OCI-LY3 (cell line): ENCODE results near the gene KIF6.
"Not testable (repeated sequence)": the region's sequence is repeated elsewhere in the genome, so short reads cannot be mapped to it uniquely, and the experiment has no call there.

Source experiments
- H2AFZ ChIP-seq: fragments of 200-600, 300-600 bp; shearing (Covaris generic); 2 replicates; pipeline ENCODE4 v1.6.0; 2014; ENCODE audit warnings: antibody characterized with exemption, low read depth, low read length
- H3K27ac ChIP-seq: fragments of 200-600, 300-600 bp; sonication (generic); 2 replicates; pipeline ENCODE4 v1.5.1; 2014; ENCODE audit warnings: mild to moderate bottlenecking, low read length, moderate library complexity, mixed read lengths
- H3K27me3 ChIP-seq: fragments of 200-600, 300-600 bp; sonication (generic); 2 replicates; pipeline ENCODE4 v1.6.1; 2014; ENCODE audit warnings: low read depth, low read length, mixed read lengths
- H3K36me3 ChIP-seq: fragments of 200-600, 300-600 bp; sonication (generic); replicated peaks from 2 replicates; pipeline ENCODE3; 2014; ENCODE audit warnings: low read depth, low read length, mixed read lengths
- H3K4me1 ChIP-seq: fragments of 300-600, 200-600 bp; sonication (generic); 2 replicates; pipeline ENCODE4 v1.6.1; 2014; ENCODE audit warnings: low read length, mixed read lengths
- H3K4me2 ChIP-seq: fragments of 200-600, 300-600 bp; sonication (generic); 2 replicates; pipeline ENCODE4 v1.6.1; 2014; ENCODE audit warnings: low read length, mixed read lengths
- H3K4me3 ChIP-seq: fragments of 300-600, 200-600 bp; sonication (generic); 2 replicates; pipeline ENCODE4 v1.5.1; 2014; ENCODE audit warnings: antibody characterized with exemption, mild to moderate bottlenecking, low read length, moderate library complexity
- H3K79me2 ChIP-seq: fragments of 300-600, 200-600 bp; shearing (Covaris generic); 2 replicates; pipeline ENCODE4 v1.6.1; 2014; ENCODE audit warnings: mild to moderate bottlenecking, low read length, mixed read lengths
- H3K9ac ChIP-seq: fragments of 300-600, 200-600 bp; shearing (Covaris generic); 2 replicates; pipeline ENCODE4 v1.6.0; 2014; ENCODE audit warnings: mild to moderate bottlenecking, low read length, moderate library complexity
- H3K9me3 ChIP-seq: fragments of 200-600, 300-600 bp; shearing (Covaris generic); 2 replicates; pipeline ENCODE4 v1.6.1; 2014; ENCODE audit warnings: low read length, mixed read lengths; ENCODE audit not compliant: insufficient read depth
- H4K20me1 ChIP-seq: fragments of 200-600, 300-600 bp; sonication (generic); 2 replicates; pipeline ENCODE4 v1.6.1; 2016; ENCODE audit warnings: low read length, mixed read lengths; ENCODE audit not compliant: insufficient read depth
- CTCF ChIP-seq: fragments of 200-600, 300-600 bp; sonication (generic); IDR thresholded peaks from 2 replicates; pipeline ENCODE4 v1.5.1; 2014; ENCODE audit warnings: antibody characterized with exemption, low read length, low read depth
- EZH2phosphoT487 ChIP-seq: fragments of 200-600 bp; shearing (Covaris generic); IDR thresholded peaks from 2 replicates; pipeline ENCODE4 v1.6.1; 2018; ENCODE audit warnings: antibody characterized with exemption, mixed run types, low read depth

Gene KIF6

GRCh38 chr6:39292637-39293036, 432.6 kb downstream of the KIF6 start:
- H3K27ac ChIP-seq = no peak overlapping the region
- no peaks in the 10 kb centered on the region for H4K20me1 ChIP-seq
- H2AFZ ChIP-seq = no peak overlapping the region
- no peaks in the 10 kb centered on the region for H3K79me2 ChIP-seq
- H3K36me3 ChIP-seq = no peaks in the 10 kb centered on the region
- H3K4me3 ChIP-seq = no peak overlapping the region
- no peaks in the 10 kb centered on the region for H3K9me3 ChIP-seq
- TF ChIP-seq CTCF (no peak), EZH2phosphoT487 (no peak)
- peaks cover 7% of the 10 kb centered on the region for H3K4me1 ChIP-seq
- H3K27me3 ChIP-seq = peaks cover 21% of the 10 kb centered on the region; the same call in 1 of the 2 replicates
- H3K4me2 ChIP-seq = no peak overlapping the region
- no peak overlapping the region for H3K9ac ChIP-seq

- Histone ChIP-seq H3K4me1 (peaks cover 16% of the 10 kb centered on the region), H3K27ac (no peak overlapping the region), H3K79me2 (no peaks in the 10 kb centered on the region), H3K36me3 (no peaks in the 10 kb centered on the region), H3K9ac (no peak overlapping the region), H3K27me3 (peaks cover 21% of the 10 kb centered on the region; the same call in 1 of the 2 replicates), H3K4me2 (no peak overlapping the region), H3K4me3 (no peak overlapping the region), H4K20me1 (no peaks in the 10 kb centered on the region), H3K9me3 (no peaks in the 10 kb centered on the region), H2AFZ (no peak overlapping the region)
- TF ChIP-seq CTCF = no peak
- TF ChIP-seq EZH2phosphoT487 = no peak
Measured at GRCh38 chr6:39289490-39289889, 435.7 kb downstream of the KIF6 start.

- H3K27me3 ChIP-seq = peaks cover 16% of the 10 kb centered on the region; the same call in 1 of the 2 replicates
- H3K9me3 ChIP-seq = no peaks in the 10 kb centered on the region
- TF ChIP-seq EZH2phosphoT487 = no peak
- TF ChIP-seq CTCF = no peak
- no peaks in the 10 kb centered on the region for H4K20me1 ChIP-seq
- H3K4me1 ChIP-seq = peaks cover 21% of the 10 kb centered on the region
- H3K27ac ChIP-seq = no peak overlapping the region
- H3K9ac ChIP-seq = no peak overlapping the region
- H2AFZ ChIP-seq = no peak overlapping the region
- no peak overlapping the region for H3K4me2 ChIP-seq
- no peaks in the 10 kb centered on the region for H3K79me2 ChIP-seq
- H3K4me3 ChIP-seq = no peak overlapping the region
- H3K36me3 ChIP-seq = no peaks in the 10 kb centered on the region
Measured at GRCh38 chr6:39287601-39288000, 437.6 kb downstream of the KIF6 start.

- not testable (repeated sequence) for H4K20me1 ChIP-seq, H3K36me3 ChIP-seq, H3K4me3 ChIP-seq, H2AFZ ChIP-seq, H3K27me3 ChIP-seq, H3K9ac ChIP-seq, H3K9me3 ChIP-seq, H3K27ac ChIP-seq, H3K4me2 ChIP-seq, H3K79me2 ChIP-seq
- H3K4me1 ChIP-seq = peaks cover 31% of the 10 kb centered on the region
Measured at GRCh38 chr6:39286596-39286995, 438.6 kb downstream of the KIF6 start.

GRCh38 chr6:39282774-39283173, 442.4 kb downstream of the KIF6 start:
- Histone ChIP-seq H3K9me3 (no peaks in the 10 kb centered on the region), H3K9ac (no peak overlapping the region), H3K79me2 (no peaks in the 10 kb centered on the region), H3K4me1 (peaks cover 44% of the 10 kb centered on the region), H2AFZ (no peak overlapping the region), H3K4me3 (no peak overlapping the region), H3K27me3 (no peaks in the 10 kb centered on the region), H4K20me1 (no peaks in the 10 kb centered on the region), H3K4me2 (no peak overlapping the region), H3K27ac (no peak overlapping the region), H3K36me3 (no peaks in the 10 kb centered on the region)
- TF ChIP-seq CTCF = no peak
- no peak for TF ChIP-seq EZH2phosphoT487
